Measurements from ENCODE around the gene TM9SF3.
A peak's percentile ranks its signal among the peaks of the same experiment; 100 is the strongest.

TM9SF3 gene

GRCh38 chr10:96586419-96587263 lies at the start of gene TM9SF3:
TM9SF3 (minus strand) TSS chr10:96587012; CDS start chr10:96586835, 177 bp downstream.
- peak; percentile 60 for DNase-seq

DNA sequence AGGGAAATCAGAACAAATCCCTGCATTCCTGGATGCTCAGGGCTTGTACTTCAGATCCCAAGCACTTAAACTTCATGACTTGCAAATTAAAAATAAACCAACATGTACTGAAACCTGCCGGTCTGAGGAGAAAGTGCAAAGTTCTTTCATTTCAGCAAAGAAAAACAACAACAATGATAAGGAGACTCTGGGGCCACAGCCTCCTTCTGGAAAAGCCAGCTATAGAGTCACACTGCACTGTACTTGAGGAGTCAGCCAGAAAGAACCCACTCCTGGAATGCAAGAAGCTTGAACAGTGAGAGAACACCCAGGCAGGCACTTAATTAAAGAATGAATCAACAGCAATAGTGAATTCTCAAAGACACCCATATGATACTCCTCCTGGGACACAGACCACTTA lies 49.7 kb upstream of the TM9SF3 start:
- DNase-seq, result no peak

- no peak for DNase-seq
Measured at GRCh38 chr10:96632974-96633710, 46.3 kb upstream of the TM9SF3 start.

GRCh38 chr10:96627292-96627691 lies 40.5 kb upstream of the TM9SF3 start:
- no peak for DNase-seq

DNA sequence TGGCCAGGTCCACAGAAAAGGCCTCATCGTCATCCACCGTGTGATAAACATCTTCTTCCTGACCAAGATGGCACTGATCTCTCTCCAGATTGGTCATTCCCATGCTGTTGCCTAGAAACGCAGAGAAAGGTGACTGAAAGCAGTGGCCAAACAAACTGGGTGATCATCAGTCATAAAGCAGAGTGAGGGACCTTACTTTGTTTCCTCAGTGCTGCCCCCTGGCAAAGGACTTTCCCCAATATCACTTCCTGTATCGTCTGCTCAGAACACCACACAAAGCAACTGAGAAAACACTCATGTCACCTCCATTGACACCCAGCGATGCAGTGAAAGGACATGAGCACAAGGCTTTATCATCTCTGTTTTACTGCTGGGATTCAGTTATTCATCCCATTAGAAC lies 40.0 kb upstream of the TM9SF3 start:
- DNase-seq, result no peak

DNA sequence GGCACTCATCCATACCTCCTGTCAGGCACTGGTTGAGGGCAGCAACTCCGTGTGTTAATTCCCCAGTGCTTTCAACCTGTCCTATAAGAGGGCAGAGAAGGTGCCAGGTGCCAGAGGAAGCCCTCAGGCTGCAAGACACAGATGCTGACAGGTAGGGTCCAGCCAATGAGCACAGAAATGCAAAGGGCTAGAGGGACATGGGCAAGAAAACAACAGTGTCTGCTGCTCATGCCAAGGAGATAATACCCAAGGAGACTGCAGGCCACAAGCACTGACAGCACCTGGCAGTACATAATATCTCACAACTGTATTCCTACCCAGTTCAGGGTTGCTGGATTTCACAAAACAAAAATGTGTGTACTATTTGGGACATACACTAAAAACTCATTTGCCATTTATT lies 38.4 kb upstream of the TM9SF3 start:
- DNase-seq, result no peak

- DNase-seq, result no peak
Measured at GRCh38 chr10:96622013-96622787, 35.4 kb upstream of the TM9SF3 start.

DNA sequence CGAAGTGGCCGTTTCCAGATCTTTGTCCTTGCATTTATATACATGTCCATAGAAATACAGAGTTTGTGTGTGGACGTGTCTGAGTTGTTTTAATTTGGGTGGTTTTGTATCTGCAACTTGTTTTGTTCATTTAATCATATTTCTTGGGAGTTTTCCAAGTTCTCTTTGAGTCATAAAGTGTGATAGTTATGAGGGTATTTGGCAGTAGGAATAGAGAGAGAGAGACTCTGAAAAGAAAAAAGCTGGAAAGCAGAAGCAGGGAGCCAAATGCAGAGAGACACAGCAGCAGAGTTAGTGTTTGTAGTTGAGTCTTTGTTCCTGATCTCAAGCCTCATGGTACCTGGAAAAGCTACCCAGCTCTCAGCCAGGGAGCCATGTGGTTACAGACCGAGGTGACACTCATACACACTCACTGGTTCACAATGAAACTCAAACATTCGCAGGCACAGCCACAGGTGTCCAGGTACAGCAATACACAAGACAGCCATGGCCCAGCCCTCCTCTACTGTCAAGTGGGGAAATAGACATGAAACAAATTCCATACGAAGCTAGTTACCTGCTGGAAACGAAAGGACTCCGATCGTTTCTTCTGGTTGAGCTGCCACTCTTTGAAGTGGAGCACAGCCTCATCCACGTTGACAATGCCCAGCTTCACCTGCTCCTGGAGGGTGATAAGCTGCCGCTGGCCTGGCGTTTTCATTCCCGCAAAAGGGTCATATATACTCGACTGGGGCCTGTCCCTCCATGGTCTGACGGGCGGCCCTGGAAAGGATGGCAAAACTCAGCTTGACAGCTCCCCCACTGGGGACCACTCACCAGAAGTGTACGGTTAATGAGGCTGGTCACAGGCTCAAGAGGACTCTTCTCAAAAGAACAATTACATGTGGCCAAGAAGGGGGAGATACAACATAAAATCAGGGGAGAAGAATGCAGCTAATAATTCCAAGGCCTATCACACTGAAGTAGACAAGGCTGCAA lies 33.3 kb upstream of the TM9SF3 start:
- DNase-seq, result no peak

DNA sequence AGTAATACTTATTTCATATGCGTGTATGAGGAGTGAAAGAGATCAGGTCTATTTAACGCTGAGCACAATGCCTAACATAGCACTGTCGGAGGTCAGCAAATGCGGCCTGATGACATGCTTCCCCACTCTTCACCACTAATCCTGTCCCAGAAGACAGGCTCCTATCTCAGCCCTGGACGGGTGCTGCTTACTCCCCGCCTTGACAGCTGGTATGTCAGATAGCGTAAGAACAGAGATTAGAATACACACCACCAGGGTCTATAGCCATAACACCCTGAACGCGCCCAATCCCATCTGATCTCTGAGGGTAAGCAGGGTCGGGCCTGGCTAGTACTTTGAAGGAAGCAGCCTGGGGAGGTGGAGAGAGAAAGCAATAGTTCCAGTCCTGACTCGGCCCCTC lies 32.3 kb upstream of the TM9SF3 start:
- no peak for DNase-seq

GRCh38 chr10:96618653-96619052 lies 31.8 kb upstream of the TM9SF3 start:
- peak; percentile 9 for DNase-seq

GRCh38 chr10:96616961-96617360 lies 30.1 kb upstream of the TM9SF3 start:
- DNase-seq, result no peak

- no peak for DNase-seq
Measured at GRCh38 chr10:96614515-96614914, 27.7 kb upstream of the TM9SF3 start.

DNA sequence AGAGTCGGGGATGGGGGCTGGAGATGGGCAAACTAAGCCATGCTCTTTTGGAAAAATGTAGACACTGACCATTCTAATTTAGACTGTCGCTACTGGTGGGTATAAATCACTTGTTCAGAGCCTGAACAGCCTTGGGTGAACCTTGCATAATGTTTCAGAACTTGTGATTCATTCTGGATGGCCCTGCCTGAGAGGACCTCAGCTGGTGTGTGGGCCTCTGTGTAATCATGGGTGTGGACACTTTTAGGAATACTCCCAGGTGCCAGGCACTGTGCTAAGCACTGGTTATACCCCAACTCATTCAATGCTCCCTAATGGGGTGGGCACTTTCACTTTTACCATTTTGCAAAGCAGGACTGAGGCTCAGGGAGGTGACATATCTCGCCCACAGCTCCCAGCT lies 26.8 kb upstream of the TM9SF3 start:
- no peak for DNase-seq

DNA sequence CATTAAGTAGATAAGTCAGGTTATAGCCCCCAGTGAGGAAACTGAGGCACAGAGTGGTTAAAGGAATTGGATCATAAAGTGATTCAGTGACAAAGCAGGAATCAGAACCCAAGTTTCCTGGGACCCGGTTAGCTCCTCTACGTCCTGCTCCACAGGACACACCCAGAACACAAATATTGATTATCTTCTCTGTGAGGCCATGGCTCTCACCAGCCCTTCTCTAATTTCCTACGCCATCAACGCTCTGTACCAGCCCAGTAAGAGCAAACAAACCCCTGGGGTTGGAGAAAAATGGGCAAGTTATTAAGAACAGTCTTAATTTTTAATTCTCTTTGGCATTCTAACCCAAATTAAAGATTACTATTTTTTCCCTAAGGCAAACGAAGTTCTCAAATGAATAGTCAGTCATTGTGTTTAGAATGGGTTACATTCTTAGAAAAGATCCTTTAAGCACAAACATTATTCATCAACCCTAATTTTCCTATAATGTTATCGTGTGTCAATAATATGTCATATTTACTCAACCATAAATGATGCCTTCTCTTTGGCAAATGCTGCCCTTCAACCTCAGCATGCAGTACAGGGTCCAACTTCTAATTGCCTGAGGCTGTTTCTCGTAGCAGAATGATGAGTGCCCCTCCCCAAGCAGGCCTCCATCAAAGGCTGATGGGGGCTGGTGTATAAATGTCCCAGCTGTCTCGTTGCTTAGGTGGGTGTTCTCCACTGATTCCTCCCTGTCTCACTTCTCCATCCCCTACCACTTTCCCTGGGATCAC lies 25.4 kb upstream of the TM9SF3 start:
- no peak for DNase-seq

- no peak for DNase-seq
Measured at GRCh38 chr10:96610817-96611216, 24.0 kb upstream of the TM9SF3 start.

DNA sequence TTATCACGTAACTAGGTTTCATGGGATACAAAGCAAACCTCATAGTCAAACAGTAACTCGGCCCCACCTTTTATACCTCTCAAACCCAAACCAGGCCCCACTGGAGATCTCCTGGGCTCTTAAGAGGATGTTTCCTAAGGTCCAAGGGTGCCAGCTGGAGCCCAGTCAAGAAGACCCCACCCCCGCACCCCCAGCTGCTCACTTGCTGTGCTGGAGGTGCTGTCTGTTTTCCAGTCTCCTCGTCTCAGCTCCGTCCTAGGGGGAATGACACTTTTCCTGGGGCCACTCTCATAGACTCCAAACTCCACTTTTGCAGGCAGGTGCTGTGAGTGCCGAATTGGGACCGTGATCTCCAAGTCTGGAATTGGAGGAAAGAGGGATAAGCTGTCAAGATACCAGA lies 22.7 kb upstream of the TM9SF3 start:
- no peak for DNase-seq

DNA sequence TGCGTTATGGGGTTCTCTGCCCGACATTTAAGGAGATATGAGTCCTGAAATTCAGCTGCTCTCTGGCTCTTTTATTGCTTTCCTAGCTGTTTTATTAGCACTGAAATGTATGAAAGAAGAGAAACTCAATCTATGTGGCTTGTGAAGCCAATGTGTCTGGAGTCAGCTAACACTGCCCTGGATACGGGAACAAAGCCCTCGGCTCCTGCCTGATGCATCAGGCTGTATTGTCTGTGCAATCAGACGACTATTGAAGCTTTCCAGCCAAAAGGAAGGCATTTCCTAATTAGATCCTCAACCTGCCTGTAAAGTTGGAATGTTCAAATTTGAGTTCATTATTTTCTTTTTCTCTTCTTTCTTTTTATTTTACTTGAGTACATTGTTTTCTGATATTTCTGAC lies 22.0 kb upstream of the TM9SF3 start:
- DNase-seq, result no peak

- DNase-seq, result no peak
Measured at GRCh38 chr10:96608262-96608661, 21.4 kb upstream of the TM9SF3 start.

DNA sequence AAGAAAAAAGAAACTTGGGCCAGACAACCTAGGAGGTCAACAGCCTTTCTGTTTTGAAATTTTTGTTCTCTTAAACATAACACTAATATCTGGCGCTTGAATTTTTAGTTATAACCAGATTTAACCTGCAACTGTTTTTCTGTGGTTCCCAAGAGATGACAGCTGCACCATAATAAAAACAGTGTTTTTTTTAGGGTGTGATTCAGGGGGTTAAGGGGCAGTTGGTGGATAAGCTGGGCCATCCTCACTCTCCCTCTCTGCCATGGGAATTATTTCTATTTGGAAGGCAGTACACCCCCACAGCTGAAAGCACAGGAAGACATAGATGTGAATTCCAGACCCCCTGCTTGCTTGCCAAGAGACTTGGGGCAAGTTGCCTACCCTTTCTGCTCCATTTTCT lies 20.1 kb upstream of the TM9SF3 start:
- DNase-seq, result no peak

GRCh38 chr10:96606216-96606615 lies 19.4 kb upstream of the TM9SF3 start:
- no peak for DNase-seq

DNA sequence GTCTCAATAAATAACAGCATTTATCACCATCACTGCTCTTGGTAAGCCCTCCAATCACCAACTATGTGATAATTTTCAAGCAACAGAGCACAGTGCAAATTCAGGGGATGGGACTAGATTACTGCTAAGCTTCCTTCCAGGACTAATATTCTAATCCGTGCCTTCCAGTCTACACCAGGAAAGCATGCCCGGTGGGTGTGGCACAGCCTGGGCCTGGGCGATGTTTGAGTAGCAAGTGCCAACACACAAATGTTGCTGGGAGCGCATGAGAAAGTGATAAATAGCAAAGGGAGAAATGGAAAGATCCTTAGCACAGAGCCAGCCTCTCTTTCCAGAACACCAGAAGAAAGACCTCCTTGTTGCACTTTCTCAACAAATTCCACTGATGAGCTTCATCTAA lies 13.5 kb upstream of the TM9SF3 start:
- DNase-seq, result no peak

- no peak for DNase-seq
Measured at GRCh38 chr10:96598846-96599245, 12.0 kb upstream of the TM9SF3 start.
